Astrocyte (in vitro differentiated cells and primary cell): ENCODE results near the gene ERC1. TPM values are rescaled to one million over a fixed set of nuclear protein-coding genes. Genes with fewer than 3 reads are reported as not detected.

Source experiments
- DNase-seq: peaks from one replicate; pipeline ENCODE4 v3.0.0-alpha.2; 2010; ENCODE audit warnings: low read depth
- FAIRE-seq: peaks from 2 replicates; lab custom pipeline; 2011; peaks lifted over from hg19 to GRCh38; lab: Jason Lieb, UNC
- H2AFZ ChIP-seq: 2 replicates; pipeline ENCODE4 v1.6.0; 2012; ENCODE audit warnings: low read depth, low read length, inconsistent platforms
- H3K27ac ChIP-seq: 2 replicates; pipeline ENCODE4 v1.5.1; 2011; ENCODE audit warnings: low read depth, low read length, inconsistent platforms
- H3K27me3 ChIP-seq: 2 replicates; pipeline ENCODE4 v1.6.0; 2011; ENCODE audit warnings: low read length, inconsistent platforms; ENCODE audit not compliant: insufficient read depth
- H3K36me3 ChIP-seq: 2 replicates; pipeline ENCODE4 v1.5.1; 2011; ENCODE audit warnings: low read length, inconsistent platforms; ENCODE audit not compliant: insufficient read depth
- H3K4me1 ChIP-seq: 2 replicates; pipeline ENCODE4 v1.5.1; 2011; ENCODE audit warnings: low read length, inconsistent platforms; ENCODE audit not compliant: insufficient read depth
- H3K4me2 ChIP-seq: 2 replicates; pipeline ENCODE4 v1.6.0; 2012; ENCODE audit warnings: low read length, inconsistent platforms
- H3K4me3 ChIP-seq: 2 replicates; pipeline ENCODE4 v1.5.1; 2011; ENCODE audit warnings: low read depth, mild to moderate bottlenecking, low read length, inconsistent platforms; ENCODE audit not compliant: insufficient read depth
- H3K79me2 ChIP-seq: 2 replicates; pipeline ENCODE4 v1.6.0; 2012; ENCODE audit warnings: mild to moderate bottlenecking, low read length, inconsistent platforms; ENCODE audit not compliant: insufficient read depth
- H3K9ac ChIP-seq: 2 replicates; pipeline ENCODE4 v1.6.0; 2012; ENCODE audit warnings: mild to moderate bottlenecking, low read length, inconsistent platforms
- H3K9me3 ChIP-seq: 2 replicates; pipeline ENCODE4 v1.5.1; 2012; ENCODE audit warnings: low read depth, mild to moderate bottlenecking, low read length, inconsistent platforms; ENCODE audit not compliant: insufficient read depth
- H4K20me1 ChIP-seq: 2 replicates; pipeline ENCODE4 v1.6.0; 2012; ENCODE audit warnings: low read length, inconsistent platforms; ENCODE audit not compliant: insufficient read depth
- H3K27ac Mint-ChIP-seq: one replicate; pipeline ENCODE4 v1.8.0; 2021; ENCODE audit warnings: mild to moderate bottlenecking, mixed read lengths; ENCODE audit not compliant: unreplicated experiment
- H3K27me3 Mint-ChIP-seq: one replicate; pipeline ENCODE4 v1.8.0; 2021; ENCODE audit warnings: low read depth, mixed read lengths; ENCODE audit not compliant: unreplicated experiment
- H3K36me3 Mint-ChIP-seq: one replicate; pipeline ENCODE4 v1.8.0; 2021; ENCODE audit warnings: low read depth, mixed read lengths; ENCODE audit not compliant: unreplicated experiment
- H3K4me1 Mint-ChIP-seq: one replicate; pipeline ENCODE4 v1.8.0; 2021; ENCODE audit warnings: low read depth, mixed read lengths; ENCODE audit not compliant: unreplicated experiment
- H3K4me3 Mint-ChIP-seq: one replicate; pipeline ENCODE4 v1.8.0; 2021; ENCODE audit warnings: mild to moderate bottlenecking, moderate library complexity, mixed read lengths; ENCODE audit not compliant: unreplicated experiment
- H3K9me3 Mint-ChIP-seq: one replicate; pipeline ENCODE4 v1.8.0; 2021; ENCODE audit warnings: mild to moderate bottlenecking, mixed read lengths; ENCODE audit not compliant: unreplicated experiment
- EZH2 ChIP-seq: IDR thresholded peaks from 2 replicates; pipeline ENCODE4 v1.6.1; 2012; ENCODE audit warnings: mild to moderate bottlenecking, low read length, inconsistent platforms; ENCODE audit not compliant: insufficient read depth
- total RNA-seq: library from RNA; stranded (reverse); gene quantifications from 2 replicates; pipeline ENCODE4 v1.2.1, GENCODE V29; 2021
- TF ChIP-seq, protein P1 (sequence below): IDR thresholded peaks from 2 replicates; pipeline ENCODE4 v1.5.1; 2011; ENCODE audit warnings: low read depth, mild to moderate bottlenecking, inconsistent platforms, low read length, moderate library complexity; ENCODE audit not compliant: insufficient read depth

The ERC1 gene
- total RNA-seq, 1 donor from 2014 or later: 67.1 TPM

GRCh38 chr12:946212-946611 is 44.8 kb upstream of the ERC1 start:
- H3K27ac ChIP-seq: no peak overlapping the region
- FAIRE-seq (no peak), DNase-seq (no peak)
- H3K4me1 ChIP-seq: peaks cover 4% of the 10 kb centered on the region
- H3K79me2 ChIP-seq: peaks cover 55% of the 10 kb centered on the region
- no peak overlapping the region for H2AFZ ChIP-seq
- no peak overlapping the region for H3K9ac ChIP-seq
- no peak overlapping the region for H3K4me3 ChIP-seq
- Mint-ChIP-seq H3K27me3 (no peaks in the 10 kb centered on the region), H3K27ac (no peak overlapping the region), H3K9me3 (no peaks in the 10 kb centered on the region), H3K36me3 (peaks cover 3% of the 10 kb centered on the region), H3K4me1 (peaks cover 5% of the 10 kb centered on the region), H3K4me3 (peak overlapping the region; percentile 36)
- H4K20me1 ChIP-seq: no peaks in the 10 kb centered on the region
- TF ChIP-seq, protein P1, sequence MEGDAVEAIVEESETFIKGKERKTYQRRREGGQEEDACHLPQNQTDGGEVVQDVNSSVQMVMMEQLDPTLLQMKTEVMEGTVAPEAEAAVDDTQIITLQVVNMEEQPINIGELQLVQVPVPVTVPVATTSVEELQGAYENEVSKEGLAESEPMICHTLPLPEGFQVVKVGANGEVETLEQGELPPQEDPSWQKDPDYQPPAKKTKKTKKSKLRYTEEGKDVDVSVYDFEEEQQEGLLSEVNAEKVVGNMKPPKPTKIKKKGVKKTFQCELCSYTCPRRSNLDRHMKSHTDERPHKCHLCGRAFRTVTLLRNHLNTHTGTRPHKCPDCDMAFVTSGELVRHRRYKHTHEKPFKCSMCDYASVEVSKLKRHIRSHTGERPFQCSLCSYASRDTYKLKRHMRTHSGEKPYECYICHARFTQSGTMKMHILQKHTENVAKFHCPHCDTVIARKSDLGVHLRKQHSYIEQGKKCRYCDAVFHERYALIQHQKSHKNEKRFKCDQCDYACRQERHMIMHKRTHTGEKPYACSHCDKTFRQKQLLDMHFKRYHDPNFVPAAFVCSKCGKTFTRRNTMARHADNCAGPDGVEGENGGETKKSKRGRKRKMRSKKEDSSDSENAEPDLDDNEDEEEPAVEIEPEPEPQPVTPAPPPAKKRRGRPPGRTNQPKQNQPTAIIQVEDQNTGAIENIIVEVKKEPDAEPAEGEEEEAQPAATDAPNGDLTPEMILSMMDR: no peak
- TF ChIP-seq EZH2: no peak
- H3K9me3 ChIP-seq: no peaks in the 10 kb centered on the region
- no peaks in the 10 kb centered on the region for H3K36me3 ChIP-seq
- H3K27me3 ChIP-seq: no peaks in the 10 kb centered on the region
- no peak overlapping the region for H3K4me2 ChIP-seq

GRCh38 chr12:946631-947030 is 44.4 kb upstream of the ERC1 start:
- no peaks in the 10 kb centered on the region for H4K20me1 ChIP-seq
- no peak for FAIRE-seq
- peak; percentile 31 for DNase-seq
- no peaks in the 10 kb centered on the region for H3K27me3 ChIP-seq
- H3K9ac ChIP-seq: no peak overlapping the region
- H3K27ac ChIP-seq: no peak overlapping the region
- Mint-ChIP-seq H3K4me3 (peak overlapping the region; percentile 43), H3K4me1 (peaks cover 5% of the 10 kb centered on the region), H3K27ac (no peak overlapping the region), H3K27me3 (no peaks in the 10 kb centered on the region), H3K36me3 (peaks cover 3% of the 10 kb centered on the region), H3K9me3 (no peaks in the 10 kb centered on the region)
- H2AFZ ChIP-seq: no peak overlapping the region
- H3K36me3 ChIP-seq: no peaks in the 10 kb centered on the region
- peaks cover 55% of the 10 kb centered on the region for H3K79me2 ChIP-seq
- no peak overlapping the region for H3K4me2 ChIP-seq
- H3K4me1 ChIP-seq: peaks cover 4% of the 10 kb centered on the region
- TF ChIP-seq EZH2: no peak
- TF ChIP-seq, protein P1: no peak
- H3K9me3 ChIP-seq: no peaks in the 10 kb centered on the region
- H3K4me3 ChIP-seq: no peak overlapping the region

DNA sequence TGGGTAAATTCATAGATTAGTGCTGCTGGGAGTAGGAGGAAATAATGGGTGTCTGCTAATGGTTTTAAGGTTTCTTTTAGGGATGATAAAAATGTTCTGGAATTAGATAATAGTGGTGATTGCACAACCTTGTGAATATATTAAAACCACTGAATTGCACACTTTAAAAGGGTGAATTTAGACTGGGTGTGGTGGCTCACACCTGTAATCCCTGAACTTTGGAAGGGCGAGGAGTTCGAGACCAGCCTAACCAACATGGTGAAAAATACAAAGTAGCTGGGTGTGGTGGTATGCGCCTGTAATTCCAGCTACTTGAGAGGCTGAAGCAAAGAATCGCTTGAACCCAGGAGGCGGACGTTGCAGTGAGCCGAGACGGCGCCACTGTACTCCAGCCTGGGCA is 42.8 kb upstream of the ERC1 start:
- Mint-ChIP-seq H3K27me3 (no peaks in the 10 kb centered on the region), H3K9me3 (no peaks in the 10 kb centered on the region), H3K4me3 (peak overlapping the region; percentile 97), H3K36me3 (peaks cover 3% of the 10 kb centered on the region), H3K4me1 (peaks cover 5% of the 10 kb centered on the region), H3K27ac (peak overlapping the region; percentile 98)
- H3K27me3 ChIP-seq: no peaks in the 10 kb centered on the region
- H3K4me3 ChIP-seq: peak overlapping the region; percentile 95
- no peak overlapping the region for H3K27ac ChIP-seq
- no peaks in the 10 kb centered on the region for H3K9me3 ChIP-seq
- DNase-seq: no peak
- H3K79me2 ChIP-seq: peaks cover 46% of the 10 kb centered on the region
- H3K36me3 ChIP-seq: no peaks in the 10 kb centered on the region
- H2AFZ ChIP-seq: no peak overlapping the region
- H3K9ac ChIP-seq: peak overlapping the region; percentile 90
- no peak for TF ChIP-seq EZH2
- H3K4me1 ChIP-seq: peaks cover 7% of the 10 kb centered on the region
- H4K20me1 ChIP-seq: no peaks in the 10 kb centered on the region
- no peak for FAIRE-seq
- H3K4me2 ChIP-seq: peak overlapping the region; percentile 86
